ENCODE measurements around the gene ARSJ. TPM values are rescaled to one million over a fixed set of nuclear protein-coding genes. Genes with fewer than 3 reads are reported as not detected.

Gene ARSJ
- total RNA-seq (2014; rRNA removed; shearing (Covaris generic)) = 3.5 and 6.6 TPM in 2 replicates
- polyA plus RNA-seq (2016; fragmentation: Nextera tagmentation; extraction: Ambion mirVana) = 2.1 and 4.3 TPM in 2 replicates
- long read RNA-seq, full-length matches to known transcripts = 2 of 4 reads
- long read RNA-seq, partial matches to known transcripts = 0 of 4 reads
- long read RNA-seq, other reads (novel, unspliced or antisense) = 2 of 4 reads

- Histone ChIP-seq H2AFZ (peak within 1 kb of the TSS; percentile 94), H4K20me1 (replicated peaks; ENCODE audit: insufficient read depth) (no peaks in the 10 kb centered on the region), H3K27me3 (ENCODE audit: insufficient read depth) (peaks cover 13% of the 10 kb centered on the region), H3K4me1 (ENCODE audit: insufficient read depth) (peaks cover 13% of the 10 kb centered on the region), H3K9me2 (ENCODE audit: insufficient read depth) (no peaks in the 10 kb centered on the region), H3K79me2 (replicated peaks; ENCODE audit: insufficient read depth) (peaks cover 28% of the 10 kb centered on the region), H3K4me2 (peak within 1 kb of the TSS; percentile 83), H3K27ac (ENCODE audit: low read depth) (peak within 1 kb of the TSS; percentile 57), H3K36me3 (ENCODE audit: insufficient read depth) (no peaks in the 10 kb centered on the region), H3K4me3 (peak within 1 kb of the TSS; percentile 80), H3F3A (replicated peaks; ENCODE audit: low read depth) (no peaks in the 10 kb centered on the region)
- peak; percentile 81 for ATAC-seq
- H3K27ac Mint-ChIP-seq = peak within 1 kb of the TSS; percentile 72; the same call in 1 of the 2 replicates
- H3K27me3 Mint-ChIP-seq (ENCODE audit: insufficient read depth, low read depth, poor library complexity) = peaks cover 19% of the 10 kb centered on the region
- TF ChIP-seq ETS1 (IDR thresholded peaks at IDR 0.05) (no peak), EZH2phosphoT487 (IDR thresholded peaks at IDR 0.05; ENCODE audit: unreplicated experiment) (no peak), ZNF331 (CRISPR knock-in tag; IDR thresholded peaks at IDR 0.05; ENCODE audit: low read depth) (no peak), REST (IDR thresholded peaks at IDR 0.05; ENCODE audit: unreplicated experiment) (no peak), ZNF114 (CRISPR knock-in tag; IDR thresholded peaks at IDR 0.05) (no peak), NANOG (IDR thresholded peaks at IDR 0.05; ENCODE audit: borderline replicate concordance) (no peak), ZNF462 (CRISPR knock-in tag; IDR thresholded peaks at IDR 0.05) (no peak), JUNB (IDR thresholded peaks at IDR 0.05; ENCODE audit: unreplicated experiment) (no peak), EZH2 (IDR thresholded peaks at IDR 0.05; ENCODE audit: low read depth, unreplicated experiment) (no peak), POLR2AphosphoS5 (IDR thresholded peaks at IDR 0.05; ENCODE audit: low read depth) (no peak), STAT1 (IDR thresholded peaks at IDR 0.05; ENCODE audit: unreplicated experiment) (no peak)
- peak; percentile 77 for DNase-seq (ENCODE audit: low spot score)
- H3K4me1 Mint-ChIP-seq = peaks cover 33% of the 10 kb centered on the region
- peaks cover 8% of the 10 kb centered on the region for H3K36me3 Mint-ChIP-seq (ENCODE audit: low read depth)
- peaks cover 10% of the 10 kb centered on the region for H3K9me3 Mint-ChIP-seq
- H3K4me3 Mint-ChIP-seq = peak within 1 kb of the TSS; percentile 92
Measured at GRCh38 chr4:113979148-113979904, at the start of gene ARSJ. TSS of gene ARSJ (minus strand) at chr4:113979647. CDS start at chr4:113978834, 813 bp downstream.

Data from GM23338 (cell line).